Stimulated activated CD8-positive, alpha-beta memory T cell treated with anti-CD3 and anti-CD28 coated beads, Interleukin-2, amount 100 ng/mL, for 1 hour (primary cell): ENCODE results near the gene PEAK3.

Experiments used
- DNase-seq, 2 donors: peaks; one replicate each; pipeline ENCODE4 v3.0.0-alpha.2; 2020; ENCODE audit warnings: low read depth in 2 of 2

The PEAK3 gene

DNA sequence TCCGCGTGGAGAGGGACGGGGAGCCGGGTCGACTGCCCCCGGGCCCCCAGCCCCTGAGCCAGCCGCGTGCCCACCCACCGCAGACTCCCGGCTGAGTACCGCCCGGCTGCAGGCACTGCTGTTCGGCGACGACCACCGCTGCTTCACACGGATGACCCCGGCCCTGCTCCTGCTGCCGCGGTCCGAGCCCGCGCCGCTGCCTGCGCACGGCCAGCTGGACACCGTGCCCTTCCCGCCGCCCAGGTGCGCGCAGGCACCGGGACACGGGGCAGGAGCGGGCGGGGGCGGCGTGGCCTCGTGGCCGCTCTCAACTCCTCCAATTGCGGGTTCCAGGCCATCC lies 31.2 kb downstream of the PEAK3 start:
- no peak for DNase-seq

- no peak for DNase-seq
Measured at GRCh38 chr19:2249880-2250765, 31.9 kb downstream of the PEAK3 start.

- no peak for DNase-seq
Measured at GRCh38 chr19:2249010-2249866, 32.7 kb downstream of the PEAK3 start, which contains the start of gene AMH. AMH (plus strand) TSS chr19:2249323; CDS start chr19:2249333, 10 bp downstream.

- no peak for DNase-seq
Measured at GRCh38 chr19:2248136-2249009, 33.6 kb downstream of the PEAK3 start.

DNA sequence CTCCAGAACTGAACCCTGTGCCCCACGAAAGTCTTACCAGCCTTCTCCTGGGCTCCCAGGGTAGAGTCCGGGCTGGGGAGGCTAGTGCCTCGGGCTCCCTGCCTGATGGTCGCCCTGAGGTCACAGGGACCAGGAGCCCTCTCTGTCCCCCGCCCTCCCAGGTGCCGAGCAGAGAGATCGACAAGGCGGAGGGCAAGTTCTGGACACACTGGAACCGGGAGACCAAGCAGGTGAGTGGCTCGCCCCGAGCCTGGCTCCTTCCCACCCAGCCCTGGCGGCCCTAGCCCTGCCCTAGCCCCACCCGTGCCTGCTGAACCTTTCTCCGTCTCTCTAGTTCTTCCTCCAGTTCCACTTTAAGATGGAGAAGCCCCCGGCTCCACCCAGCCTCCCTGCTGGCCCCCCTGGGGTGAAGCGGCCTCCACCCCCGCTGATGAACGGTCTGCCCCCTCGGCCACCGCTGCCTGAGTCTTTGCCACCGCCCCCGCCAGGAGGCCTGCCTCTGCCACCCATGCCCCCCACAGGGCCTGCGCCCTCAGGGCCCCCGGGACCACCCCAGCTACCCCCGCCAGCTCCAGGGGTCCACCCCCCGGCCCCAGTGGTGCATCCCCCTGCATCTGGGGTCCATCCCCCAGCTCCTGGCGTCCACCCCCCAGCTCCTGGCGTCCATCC lies 34.4 kb downstream of the PEAK3 start:
- no peak for DNase-seq

- DNase-seq = no peak
Measured at GRCh38 chr19:2246801-2247361, 35.1 kb downstream of the PEAK3 start.

DNA sequence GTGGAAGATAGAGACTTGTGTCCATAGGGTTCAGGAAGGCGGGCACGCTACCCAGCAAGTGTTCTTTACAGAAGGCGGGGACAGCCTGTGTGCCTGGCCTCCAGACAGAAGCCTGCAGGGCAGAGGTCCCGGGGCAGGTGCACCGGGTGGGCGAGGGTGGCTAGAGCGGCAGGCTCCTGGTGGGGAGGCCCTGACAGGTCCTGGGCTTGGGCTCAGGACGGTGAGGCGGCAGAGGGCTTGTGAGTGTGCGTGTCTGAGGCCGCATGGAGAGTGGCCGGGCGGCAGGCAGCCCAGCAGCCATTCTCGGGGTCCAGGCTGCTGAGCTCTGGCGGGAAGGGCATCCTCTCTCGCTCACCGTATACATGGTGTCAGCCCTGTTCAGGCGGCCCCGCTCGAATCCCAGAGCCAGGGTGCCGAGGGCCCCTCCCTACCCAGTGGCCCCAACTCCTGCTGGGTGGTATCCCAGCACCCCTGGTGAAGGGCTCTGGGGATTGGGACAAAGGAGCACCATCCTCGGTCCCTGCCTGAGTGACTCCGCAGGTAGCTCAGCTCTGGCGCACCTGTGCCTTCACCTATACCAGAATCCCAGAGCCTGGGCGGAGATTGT lies 35.9 kb downstream of the PEAK3 start:
- no peak for DNase-seq

- no peak for DNase-seq
Measured at GRCh38 chr19:2245273-2245672, 36.7 kb downstream of the PEAK3 start.

- no peak for DNase-seq
Measured at GRCh38 chr19:2244486-2244885, 37.5 kb downstream of the PEAK3 start.

DNA sequence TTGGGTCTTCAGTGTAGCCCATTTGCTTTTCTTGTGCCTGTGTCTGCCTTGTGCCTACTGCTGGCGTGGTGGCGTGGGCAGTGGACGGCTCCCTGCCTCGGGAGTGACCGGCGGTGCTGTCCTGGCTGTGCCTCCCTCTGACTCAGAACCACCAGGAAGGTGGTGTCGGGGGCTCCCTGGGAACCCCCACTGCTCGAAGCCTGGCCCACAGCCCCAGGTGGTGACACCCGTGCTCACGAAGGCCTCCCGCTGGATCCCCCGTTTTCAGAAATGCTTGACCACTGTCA lies 37.9 kb downstream of the PEAK3 start:
- DNase-seq = no peak

DNA sequence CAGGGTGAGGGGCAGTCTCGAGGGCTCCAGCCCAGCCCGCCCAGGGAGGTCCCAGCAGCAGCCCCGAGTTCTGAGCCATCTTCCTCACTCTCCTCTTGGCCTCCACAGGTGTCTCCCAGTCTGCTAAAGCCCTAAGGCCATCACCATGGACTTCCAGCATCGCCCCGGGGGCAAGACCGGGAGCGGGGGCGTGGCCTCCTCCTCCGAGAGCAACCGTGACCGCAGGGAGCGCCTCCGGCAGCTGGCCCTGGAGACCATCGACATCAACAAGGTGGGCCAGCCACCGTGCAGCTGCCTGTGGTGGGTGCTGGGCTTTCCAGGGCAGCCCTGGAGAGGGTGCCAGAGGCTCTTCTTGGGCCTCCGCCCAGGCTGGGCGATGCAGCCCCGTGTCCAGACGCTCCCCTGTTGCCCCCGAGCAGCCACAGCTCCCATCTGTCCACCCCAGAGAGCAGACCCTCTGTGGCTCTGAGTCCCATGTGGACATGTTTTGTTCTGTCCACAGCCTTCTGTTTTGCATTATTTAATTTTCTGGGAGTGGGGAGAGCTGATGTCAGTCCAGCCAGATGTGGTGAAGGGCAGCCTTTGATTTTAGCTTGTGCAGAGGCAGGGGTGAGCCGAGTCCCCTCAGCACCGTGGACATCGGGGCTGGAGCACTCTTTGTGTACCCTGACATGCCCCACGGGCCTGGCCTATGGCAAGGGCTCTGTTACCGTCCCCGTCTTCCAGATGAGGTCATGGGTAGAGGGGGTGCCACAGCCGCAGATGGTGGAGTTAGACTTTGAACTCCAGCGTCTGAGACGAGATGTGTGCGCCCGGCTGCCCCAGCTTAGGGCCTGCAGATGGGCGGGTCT lies 38.5 kb downstream of the PEAK3 start:
- no peak for DNase-seq

DNA sequence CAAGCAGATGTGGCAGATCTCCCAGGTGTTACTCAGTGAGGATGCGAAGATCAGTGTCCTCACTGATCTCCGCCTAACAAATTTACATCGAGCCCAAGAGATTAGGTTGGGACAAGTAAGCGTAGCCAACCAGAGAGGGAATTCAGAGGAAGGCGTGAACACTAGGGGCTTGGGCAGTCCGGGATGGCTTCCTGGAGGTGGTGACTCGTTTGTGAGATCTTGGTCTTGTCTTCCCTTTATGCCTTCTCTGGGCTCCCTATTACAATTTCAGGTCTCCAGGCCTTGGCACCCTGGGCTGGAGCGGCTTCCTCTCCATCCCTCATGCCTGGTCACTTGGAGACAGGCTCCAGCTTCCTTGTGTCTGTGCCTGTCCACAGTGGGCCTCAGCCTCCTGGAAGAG lies 39.2 kb downstream of the PEAK3 start:
- no peak for DNase-seq

DNA sequence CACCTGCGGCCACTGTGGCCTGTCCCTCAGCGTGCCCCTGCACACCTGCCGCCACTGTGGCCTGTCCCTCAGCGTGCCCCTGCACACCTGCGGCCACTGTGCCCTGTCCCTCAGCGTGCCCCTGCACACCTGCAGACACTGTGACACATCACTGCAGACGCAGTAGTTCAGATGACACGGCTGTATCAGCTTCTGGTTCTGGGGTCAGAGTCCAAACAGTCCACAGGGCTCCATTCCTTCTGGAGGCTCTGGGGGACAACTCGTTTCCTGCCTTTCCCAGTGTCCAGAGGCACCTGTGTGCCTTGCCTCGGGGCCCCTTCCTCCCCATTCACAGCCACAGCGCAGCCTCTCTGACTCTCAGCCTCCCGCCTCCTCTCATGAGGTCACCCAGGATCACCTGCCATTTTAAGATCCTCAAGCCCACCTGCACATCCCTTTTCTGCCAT lies 39.9 kb downstream of the PEAK3 start:
- DNase-seq = no peak

GRCh38 chr19:2240881-2241760 lies 40.9 kb downstream of the PEAK3 start:
- DNase-seq = no peak

DNA sequence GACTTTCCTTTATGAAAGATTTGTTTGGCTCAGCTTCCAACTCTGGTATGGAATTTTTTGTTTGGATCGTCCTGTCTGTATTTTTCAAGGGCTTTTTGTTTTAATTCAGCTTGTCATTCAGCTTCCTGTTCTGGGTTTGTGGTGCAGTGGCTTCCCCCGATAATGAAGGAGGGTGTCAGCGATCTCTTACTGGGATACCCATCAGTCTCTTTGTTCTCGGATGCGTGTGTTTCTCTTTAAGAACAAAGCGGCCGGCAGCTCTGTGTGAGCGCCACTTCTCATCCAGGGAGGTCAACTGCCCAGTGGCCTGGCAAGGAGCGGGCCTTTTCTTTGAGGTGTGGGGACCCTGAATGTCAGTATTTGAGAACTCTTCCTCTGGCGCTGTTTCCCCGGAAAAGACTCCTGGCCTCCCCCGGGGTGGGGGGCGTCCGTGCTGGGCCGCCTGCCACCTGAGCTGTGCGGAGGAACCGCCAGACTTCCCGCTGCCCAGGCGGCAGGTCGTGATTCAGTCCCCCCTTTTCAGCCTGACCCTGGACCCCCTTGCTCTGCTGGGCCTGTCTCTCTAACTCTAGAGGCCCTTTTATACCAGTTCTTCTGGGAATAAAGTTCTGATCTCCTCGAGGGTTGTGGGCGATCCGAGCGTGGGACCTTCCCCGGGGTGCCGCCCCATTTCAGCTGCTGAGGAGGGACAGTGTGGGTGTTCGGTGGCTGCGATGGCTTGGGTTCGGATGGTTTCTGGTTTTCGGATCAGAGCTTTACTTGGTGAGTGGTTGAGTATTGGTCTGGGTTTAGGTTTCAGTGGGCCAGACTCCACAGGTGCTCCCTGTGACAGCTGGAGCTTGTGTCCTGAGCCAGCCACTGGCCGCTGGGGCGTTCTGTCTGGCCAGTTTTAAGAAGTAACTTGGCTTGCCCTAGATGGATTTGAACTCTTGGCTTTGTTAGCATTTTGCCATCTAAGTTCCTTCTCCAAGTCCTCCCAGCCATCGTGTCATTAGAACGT lies 41.9 kb downstream of the PEAK3 start:
- no peak for DNase-seq

DNA sequence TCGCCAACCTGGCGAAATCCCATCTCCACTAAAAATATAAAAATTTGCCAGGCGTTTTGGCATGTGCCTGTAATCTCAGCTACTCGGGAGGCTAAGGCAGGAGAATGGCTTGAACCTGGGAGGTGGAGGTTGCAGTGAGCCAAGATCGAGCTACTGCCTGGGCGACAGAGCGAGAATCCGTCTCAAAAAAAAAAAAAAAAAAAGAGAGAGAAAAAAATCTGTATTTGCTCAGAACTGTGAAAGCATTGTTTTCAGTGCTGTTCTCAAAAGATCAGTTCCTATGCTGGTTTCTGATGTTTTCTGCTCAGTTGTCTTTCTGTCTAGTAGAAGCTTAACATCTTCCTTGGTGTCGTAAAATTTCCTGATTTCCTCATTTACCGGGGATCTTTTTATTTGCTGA lies 42.8 kb downstream of the PEAK3 start:
- no peak for DNase-seq

GRCh38 chr19:2237869-2238153 lies 44.2 kb downstream of the PEAK3 start:
- no peak for DNase-seq
